G401.6 (cell line): Measurements from ENCODE around the gene TRIM4.
"Not testable (repeated sequence)": the region's sequence is repeated elsewhere in the genome, so short reads cannot be mapped to it uniquely, and the experiment has no call there.

ENCODE experiments used
- FAIRE-seq: peaks from 2 replicates; lab custom pipeline; 2012; peaks lifted over from hg19 to GRCh38; lab: Jason Lieb, UNC

The TRIM4 gene

DNA sequence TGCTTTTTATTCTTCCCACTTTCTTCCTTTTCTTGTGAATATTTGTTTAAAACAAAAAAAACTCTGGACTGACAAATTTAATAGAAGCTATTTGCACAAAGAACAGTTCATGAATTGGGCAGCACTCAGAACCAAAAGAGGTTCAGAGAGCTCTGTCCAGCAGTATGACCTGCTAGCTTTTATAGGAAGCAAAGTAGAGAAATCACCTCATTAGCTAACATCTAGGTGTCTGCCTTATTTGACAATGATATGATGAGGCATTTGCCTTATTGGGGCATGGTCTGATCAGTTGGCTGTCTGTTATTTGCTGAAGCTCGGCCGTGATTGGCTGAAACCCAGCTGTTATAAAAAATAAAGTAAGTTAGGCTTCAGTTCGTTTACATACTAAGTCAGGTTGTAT, 819 bp upstream of the TRIM4 start:
- FAIRE-seq = no peak

DNA sequence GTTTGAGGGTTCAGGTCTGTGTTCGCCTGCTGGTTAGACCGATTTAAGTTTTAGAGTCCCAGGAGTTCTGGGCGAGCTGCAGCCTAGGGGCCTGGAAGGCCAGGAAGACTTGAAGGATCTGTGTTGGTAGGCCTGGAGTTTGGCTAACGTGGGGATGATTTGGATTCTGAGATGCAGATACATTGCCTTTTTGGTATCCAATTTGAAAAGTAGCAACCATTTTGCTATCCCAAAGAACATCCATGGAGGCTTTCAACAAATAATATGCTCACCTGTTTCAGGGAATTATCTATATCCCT, 433 bp upstream of the TRIM4 start:
- FAIRE-seq = no peak

- FAIRE-seq = no peak
These were observed 8.4 kb downstream of the TRIM4 start for GRCh38 chr7:99910976-99911375.

GRCh38 chr7:99901581-99901980, 17.7 kb downstream of the TRIM4 start:
- FAIRE-seq = no peak

DNA sequence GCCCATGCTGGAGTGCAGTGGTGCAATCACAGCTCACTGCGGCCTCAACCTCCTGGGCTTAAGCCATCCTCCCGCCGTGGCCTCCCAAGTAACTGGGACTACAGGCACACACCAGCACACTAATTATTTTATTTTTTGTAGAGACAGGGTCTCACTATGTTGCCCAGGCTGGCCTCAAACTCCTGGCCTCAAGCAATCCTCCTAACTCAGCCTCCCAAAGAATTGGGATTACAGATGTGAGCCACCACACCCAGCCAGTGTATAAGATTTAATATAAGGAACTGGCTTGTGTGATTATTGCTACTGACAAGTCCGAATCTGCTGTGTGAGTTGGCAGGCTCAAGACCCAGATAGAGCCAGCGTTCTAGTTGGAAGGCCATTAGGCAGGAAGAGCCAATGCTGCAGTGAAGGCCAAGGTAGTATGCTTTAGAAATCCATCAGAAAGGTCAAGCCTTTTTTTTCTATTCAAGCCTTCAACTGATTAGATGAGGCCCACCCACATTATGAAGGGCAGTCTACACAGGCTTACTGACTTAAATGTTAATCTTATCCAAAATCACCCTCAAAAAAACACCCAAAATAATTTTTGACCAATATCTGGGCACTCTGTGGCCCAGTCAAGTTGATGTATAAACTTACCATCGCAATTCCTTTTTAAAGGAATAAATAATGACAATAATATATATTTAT, 19.4 kb downstream of the TRIM4 start:
- no peak for FAIRE-seq

- FAIRE-seq = no peak
These were observed 20.5 kb downstream of the TRIM4 start for GRCh38 chr7:99898836-99899235.

- FAIRE-seq = no peak
These were observed 21.3 kb downstream of the TRIM4 start for GRCh38 chr7:99898023-99898357.

DNA sequence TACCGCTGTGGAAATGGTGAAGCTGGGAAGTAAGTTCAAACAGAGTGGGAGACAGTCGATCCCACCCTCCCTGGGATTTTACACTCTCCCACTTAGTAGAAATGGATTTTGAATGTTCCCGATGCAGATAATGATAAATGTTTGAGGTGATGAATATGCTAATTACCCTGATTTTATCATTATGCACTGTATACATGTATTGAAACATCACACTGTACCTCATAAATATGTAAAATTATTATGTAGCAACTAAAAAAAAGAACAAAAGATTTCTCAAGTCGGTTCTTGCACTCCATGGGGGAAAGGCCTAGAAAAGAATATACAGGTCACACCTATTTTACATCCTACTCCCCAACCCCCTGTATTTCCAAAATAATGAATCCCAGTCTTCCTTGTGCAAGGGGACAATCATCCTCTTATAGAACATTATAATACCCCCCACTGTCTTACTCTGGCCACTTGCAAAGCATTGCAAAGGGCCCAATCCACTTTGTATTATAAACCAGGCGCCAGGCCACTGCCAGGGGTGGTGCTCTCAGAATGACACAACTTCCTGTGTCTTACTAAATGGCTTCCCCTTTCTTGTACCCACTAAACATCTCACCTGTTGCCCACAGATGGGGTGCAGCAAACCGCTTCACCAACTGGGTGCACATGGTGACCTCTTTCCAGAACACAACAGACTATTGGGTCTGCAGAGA, 21.9 kb downstream of the TRIM4 start:
- FAIRE-seq = no peak

DNA sequence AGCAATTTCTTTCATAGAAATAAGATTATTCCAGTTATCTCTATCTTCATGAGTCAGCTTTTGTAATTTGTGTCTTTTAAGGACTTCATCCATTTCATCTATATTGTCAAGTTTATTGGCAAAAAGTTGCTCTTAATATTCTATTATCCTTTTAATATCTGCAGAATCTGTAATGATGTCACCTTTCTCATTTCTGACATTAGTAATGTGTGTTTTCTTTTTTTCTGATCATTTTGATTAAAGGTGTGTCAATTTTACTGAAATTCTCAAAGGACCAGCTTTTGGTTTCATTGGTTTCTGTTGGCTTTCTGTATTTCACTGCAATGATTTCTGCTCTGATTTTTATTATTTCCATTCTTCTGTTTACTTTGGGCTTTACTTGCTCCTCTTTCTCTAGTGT, 24.6 kb downstream of the TRIM4 start:
- FAIRE-seq = no peak

DNA sequence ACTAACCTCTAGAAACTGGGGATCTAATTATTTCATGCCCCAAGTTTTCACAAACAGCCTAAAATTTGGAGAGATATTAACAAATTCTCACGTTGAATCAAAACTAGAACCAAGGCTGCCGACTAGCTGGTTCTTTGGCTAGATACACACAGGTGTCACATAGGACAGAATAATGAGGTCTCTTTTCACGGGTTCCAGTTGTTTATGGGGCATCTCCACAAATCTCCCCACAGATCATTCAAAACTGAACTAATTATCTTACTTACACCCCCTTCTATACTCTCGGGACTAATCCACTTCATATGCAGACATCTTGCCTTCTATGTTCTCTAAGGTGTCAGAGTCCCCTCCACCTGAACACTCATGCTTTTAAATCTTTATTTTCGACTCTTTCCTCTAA, 26.1 kb downstream of the TRIM4 start:
- FAIRE-seq = no peak

DNA sequence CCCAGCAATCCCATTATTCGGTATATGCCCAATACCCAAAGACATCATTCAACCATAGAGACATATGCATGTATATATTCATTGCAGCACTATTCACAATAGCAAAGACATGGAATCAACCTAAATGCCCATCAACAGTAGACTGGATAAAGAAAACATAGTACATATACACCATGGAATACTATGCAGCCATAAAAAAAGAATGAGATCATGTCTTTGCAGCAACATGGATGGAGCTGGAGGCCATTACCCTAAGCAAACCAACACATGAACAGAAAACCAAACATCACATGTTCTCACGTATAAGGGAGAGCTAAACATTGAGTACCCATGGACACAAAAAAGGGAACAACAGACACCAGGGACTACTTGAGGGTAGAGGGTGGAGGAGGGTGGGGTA, 29.0 kb downstream of the TRIM4 start:
- not testable (repeated sequence) for FAIRE-seq

GRCh38 chr7:99888366-99888765, 31.0 kb downstream of the TRIM4 start:
- FAIRE-seq = not testable (repeated sequence)

DNA sequence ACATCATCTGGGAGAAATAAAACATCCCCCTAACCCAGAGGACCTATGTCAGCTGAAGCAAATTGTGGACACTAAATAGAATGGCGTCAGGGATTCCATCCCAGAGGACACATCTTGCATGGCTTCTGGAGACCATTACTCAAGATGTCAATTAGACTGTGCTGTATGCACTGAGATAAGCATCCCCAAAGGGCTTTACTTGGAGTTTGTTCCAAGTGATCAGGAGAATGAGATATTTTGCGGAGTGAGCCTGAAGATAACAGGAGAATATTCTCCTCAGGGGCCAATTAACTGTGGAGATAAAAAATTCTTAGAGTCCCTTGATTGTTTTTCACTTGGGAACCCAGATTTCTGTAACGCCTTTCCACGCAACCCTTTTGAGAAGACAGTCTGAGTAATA, 38.0 kb downstream of the TRIM4 start:
- no peak for FAIRE-seq

DNA sequence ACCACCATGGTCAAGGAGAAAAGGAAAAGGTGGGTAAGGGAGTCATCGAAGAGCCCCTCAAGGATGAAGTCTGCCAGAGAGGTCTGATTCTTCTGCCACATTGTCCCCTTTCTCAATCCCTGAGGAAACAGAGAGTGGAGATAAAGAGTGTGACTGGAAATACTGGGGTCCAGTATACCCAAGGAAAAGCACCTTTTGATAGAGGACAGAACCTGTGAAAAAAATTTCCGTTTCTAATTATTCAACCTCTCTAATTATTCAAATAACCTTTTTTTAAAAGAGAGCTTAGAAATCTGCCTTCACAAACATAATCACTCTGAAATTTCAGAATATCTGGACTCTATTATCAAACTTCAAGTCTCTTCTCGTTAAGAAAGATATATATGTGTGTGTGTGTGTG, 42.4 kb downstream of the TRIM4 start, which contains the start of gene OR2AE1:
Gene OR2AE1, minus strand, starts transcription at position 101 of the 400 bp plus-strand sequence. Its CDS starts 0 bp downstream, at position 101.
- FAIRE-seq = no peak

DNA sequence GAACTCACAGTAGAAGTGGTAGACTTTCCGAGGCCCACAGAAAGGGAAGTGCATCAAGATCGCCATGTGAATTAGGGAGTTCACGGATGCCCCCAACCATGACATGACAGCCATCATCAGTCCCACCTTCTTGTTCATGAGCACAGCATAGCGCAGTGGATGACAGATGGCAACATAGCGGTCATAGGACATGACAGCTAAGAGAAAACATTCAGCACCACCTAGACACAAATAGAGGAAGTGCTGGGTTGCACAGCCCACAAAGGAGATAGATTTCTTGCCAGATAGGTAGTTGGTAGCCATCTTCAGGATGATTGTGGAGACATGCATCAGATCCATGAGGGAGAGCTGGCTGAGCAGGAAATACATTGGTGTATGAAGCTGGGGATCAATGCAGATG, 42.8 kb downstream of the TRIM4 start:
- no peak for FAIRE-seq

GRCh38 chr7:99868246-99868645, 51.1 kb downstream of the TRIM4 start:
- no peak for FAIRE-seq

GRCh38 chr7:99867477-99867876, 51.9 kb downstream of the TRIM4 start:
- FAIRE-seq = not testable (repeated sequence)

DNA sequence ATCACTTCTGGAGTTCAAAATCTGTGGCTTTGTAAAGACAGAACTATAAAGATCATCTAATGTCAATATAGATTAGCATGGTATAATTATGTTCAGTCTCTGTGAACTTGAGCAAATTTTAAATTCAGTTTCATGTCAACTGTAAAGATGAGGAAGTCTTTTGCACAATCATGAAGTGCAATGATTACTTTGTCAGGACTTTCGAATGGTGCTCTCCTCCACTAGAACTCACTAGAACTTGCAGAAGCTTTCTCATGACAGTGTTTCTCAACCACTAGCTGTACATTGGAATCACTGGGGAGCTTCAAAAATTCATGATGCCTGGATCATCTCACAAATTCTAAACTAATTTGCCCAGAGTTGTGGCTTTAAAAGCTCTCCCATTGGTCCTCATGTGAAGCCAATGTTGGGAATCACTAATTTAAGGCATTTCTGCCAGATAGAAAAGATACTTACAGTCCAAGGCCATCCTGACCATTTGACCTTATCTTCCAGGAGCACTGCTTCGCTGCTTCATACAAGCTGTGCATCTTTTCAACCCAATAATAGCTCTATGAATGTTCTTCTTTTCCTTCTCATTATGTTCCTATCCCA, 55.4 kb downstream of the TRIM4 start:
- no peak for FAIRE-seq

DNA sequence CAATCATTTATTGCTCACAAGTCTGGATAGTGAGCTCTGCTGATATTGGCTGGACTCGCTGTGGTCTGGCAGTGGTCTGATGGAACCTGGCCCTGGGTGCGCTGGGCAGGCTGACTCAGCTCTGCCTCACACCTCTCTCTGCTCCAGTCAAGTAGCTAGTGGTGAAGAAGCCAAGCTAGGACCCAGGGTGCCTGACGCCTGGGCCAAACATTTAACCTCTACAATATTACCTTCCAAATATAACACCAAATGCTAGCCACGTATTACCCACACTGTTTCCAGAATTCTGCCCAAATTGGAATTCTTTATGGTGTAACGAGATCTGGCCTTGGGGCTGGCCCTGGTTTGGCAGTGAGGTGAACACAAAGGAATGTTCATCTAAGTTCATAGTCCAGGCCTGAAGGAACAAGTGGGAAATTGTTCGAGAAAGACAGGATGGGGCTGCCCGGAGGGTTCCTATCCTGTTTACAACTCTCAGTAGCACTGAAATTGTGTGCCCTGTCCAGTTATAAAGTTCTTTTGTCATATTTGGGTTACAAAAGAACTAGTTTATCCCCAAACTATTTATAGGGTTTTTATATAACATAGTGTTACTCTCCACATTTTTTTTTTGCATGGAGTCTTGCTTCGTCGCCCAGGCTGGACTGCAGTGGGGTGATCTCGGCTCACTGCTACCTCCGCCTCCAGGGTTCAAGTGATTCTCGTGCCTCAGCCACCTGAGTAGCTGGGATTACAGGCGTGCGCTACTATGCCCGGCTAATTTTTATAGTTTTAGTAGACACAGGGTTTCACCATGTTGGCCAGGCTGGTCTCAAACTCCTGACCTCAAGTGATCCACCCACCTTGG, 58.8 kb downstream of the TRIM4 start:
- no peak for FAIRE-seq

GRCh38 chr7:99855236-99855635, 64.1 kb downstream of the TRIM4 start:
- FAIRE-seq = no peak

DNA sequence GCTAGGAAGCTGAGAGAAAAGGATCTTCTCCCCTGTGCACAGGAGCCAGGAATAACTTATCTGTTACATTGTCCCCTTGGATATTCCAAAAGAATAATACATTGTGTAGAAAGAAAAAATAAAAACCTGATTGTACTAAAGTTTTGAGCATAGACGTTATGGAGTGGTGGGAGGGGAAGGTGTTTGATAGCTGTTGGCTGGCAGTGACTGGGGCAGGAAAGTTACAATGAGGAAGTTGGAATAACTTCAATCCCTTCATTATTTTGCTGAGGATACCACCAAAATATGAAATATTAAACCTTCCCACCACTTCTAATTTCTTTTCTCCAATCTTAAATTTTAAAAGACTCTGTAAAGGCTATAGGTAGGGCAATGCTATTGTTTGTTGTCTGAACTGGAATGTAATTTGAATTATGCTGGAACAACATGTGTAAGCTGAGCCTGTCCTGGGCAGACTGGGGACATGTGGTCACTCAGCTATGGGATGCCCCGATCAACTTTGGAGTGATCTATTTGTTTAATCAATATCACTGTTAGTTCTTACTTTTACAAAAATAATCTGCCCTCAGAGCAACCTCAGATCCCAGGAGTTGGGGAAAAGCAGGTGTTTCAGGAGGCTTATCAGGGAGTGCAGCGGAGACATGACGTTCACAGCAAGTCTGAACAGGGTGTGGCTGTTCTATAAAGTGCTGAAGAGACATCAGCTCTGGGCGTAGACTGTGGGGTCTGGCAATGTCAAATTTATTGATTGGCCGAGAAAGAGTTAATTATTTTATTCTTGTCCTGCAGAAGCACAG, 70.7 kb downstream of the TRIM4 start:
- FAIRE-seq = no peak

DNA sequence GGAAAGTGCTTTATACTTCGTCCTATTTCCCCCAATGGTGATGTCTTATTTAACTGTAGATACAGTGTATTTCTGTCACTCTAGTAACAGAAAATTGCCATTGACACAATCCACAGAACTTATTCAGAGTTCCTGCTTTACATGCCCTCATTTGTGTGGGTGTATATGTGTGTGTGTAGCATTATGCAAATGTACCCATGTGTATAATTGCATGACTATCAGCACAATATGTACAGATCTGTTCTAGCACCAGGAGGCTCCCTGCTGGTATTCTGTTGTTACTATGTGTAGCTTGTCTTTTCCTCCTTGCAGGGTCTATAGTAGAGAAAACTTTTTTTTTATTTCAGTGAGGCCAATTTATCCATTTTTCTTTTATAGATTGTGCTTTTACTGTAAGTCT, 75.0 kb downstream of the TRIM4 start:
- FAIRE-seq = no peak
